ENCODE measurements around the gene LRRC8C. TPM values are rescaled to one million over a fixed set of nuclear protein-coding genes. Genes with fewer than 3 reads are reported as not detected.

LRRC8C gene
- total RNA-seq, 1 experiment from 2014 or later: 3.5 TPM

DNA sequence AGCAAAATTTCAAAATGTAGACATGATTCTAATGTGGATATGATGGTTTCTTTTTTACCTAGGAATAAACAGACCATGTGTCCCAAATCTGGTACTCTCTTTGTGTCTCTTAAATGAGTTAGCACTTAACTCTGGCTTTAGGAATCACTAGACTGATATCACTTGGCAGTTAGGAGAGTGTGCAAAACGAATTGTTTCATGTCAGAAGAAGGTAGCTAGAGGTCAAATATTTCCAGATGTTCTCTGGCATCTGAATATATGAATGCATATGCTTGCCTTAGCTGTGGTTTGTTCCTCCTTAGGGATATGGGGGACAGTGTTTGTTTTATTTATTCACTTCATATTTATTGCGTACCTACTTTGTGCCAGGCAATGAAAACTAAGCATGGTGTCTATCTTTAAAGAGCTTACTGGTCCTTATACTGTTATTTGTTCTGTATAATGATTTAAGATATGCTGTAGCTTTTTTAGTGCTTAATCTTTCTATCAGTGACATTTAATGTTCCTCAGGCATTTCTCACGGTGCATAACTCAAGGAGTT, 65.2 kb downstream of the LRRC8C start:
- Mint-ChIP-seq H3K27ac (ENCODE audit: unreplicated experiment) (no peak overlapping the region), H3K4me3 (ENCODE audit: low read depth, unreplicated experiment) (no peak overlapping the region), H3K36me3 (ENCODE audit: insufficient read depth, unreplicated experiment) (no peaks in the 10 kb centered on the region), H3K27me3 (ENCODE audit: unreplicated experiment) (no peaks in the 10 kb centered on the region), H3K4me1 (ENCODE audit: low read depth, unreplicated experiment) (no peaks in the 10 kb centered on the region), H3K9me3 (ENCODE audit: low read depth, unreplicated experiment) (no peaks in the 10 kb centered on the region)
- intact Hi-C loops (cut with micrococcal nuclease; ENCODE audit: unreplicated experiment): no loop called here
- BruUV-seq (replicated peaks): no TSS peak
- DNase-seq: no peak
- TF ChIP-seq, protein P1, sequence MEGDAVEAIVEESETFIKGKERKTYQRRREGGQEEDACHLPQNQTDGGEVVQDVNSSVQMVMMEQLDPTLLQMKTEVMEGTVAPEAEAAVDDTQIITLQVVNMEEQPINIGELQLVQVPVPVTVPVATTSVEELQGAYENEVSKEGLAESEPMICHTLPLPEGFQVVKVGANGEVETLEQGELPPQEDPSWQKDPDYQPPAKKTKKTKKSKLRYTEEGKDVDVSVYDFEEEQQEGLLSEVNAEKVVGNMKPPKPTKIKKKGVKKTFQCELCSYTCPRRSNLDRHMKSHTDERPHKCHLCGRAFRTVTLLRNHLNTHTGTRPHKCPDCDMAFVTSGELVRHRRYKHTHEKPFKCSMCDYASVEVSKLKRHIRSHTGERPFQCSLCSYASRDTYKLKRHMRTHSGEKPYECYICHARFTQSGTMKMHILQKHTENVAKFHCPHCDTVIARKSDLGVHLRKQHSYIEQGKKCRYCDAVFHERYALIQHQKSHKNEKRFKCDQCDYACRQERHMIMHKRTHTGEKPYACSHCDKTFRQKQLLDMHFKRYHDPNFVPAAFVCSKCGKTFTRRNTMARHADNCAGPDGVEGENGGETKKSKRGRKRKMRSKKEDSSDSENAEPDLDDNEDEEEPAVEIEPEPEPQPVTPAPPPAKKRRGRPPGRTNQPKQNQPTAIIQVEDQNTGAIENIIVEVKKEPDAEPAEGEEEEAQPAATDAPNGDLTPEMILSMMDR (IDR thresholded peaks at IDR 0.05; ENCODE audit: unreplicated experiment): no peak
- CTCF ChIA-PET: no interaction called here

DNA sequence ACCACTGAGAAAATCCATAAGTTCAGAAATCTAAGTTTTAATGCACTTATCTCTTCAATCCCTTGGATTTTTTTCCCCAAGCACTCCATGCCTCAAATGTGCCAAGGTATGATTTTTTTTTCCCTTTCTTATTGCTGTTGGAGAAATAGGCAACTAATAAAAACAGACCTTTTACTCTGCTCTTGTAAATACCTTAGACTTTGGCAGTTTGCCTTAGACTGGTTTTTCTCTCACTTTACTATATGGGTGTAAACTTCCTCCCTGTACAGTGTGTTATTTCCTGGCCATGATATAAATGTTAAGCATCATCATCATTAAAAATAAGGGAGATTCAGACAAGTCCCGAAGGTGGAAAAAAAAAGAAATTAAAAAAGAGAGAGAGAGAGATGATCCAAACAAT, 65.7 kb downstream of the LRRC8C start:
- Mint-ChIP-seq H3K9me3 (ENCODE audit: low read depth, unreplicated experiment) (no peaks in the 10 kb centered on the region), H3K4me1 (ENCODE audit: low read depth, unreplicated experiment) (no peaks in the 10 kb centered on the region), H3K36me3 (ENCODE audit: insufficient read depth, unreplicated experiment) (no peaks in the 10 kb centered on the region), H3K4me3 (ENCODE audit: low read depth, unreplicated experiment) (no peak overlapping the region), H3K27me3 (ENCODE audit: unreplicated experiment) (no peaks in the 10 kb centered on the region), H3K27ac (ENCODE audit: unreplicated experiment) (no peak overlapping the region)
- DNase-seq: no peak
- intact Hi-C loops (cut with micrococcal nuclease; ENCODE audit: unreplicated experiment): no loop called here
- TF ChIP-seq, protein P1 (IDR thresholded peaks at IDR 0.05; ENCODE audit: unreplicated experiment): no peak
- CTCF ChIA-PET: no interaction called here
- no TSS peak for BruUV-seq (replicated peaks)

DNA sequence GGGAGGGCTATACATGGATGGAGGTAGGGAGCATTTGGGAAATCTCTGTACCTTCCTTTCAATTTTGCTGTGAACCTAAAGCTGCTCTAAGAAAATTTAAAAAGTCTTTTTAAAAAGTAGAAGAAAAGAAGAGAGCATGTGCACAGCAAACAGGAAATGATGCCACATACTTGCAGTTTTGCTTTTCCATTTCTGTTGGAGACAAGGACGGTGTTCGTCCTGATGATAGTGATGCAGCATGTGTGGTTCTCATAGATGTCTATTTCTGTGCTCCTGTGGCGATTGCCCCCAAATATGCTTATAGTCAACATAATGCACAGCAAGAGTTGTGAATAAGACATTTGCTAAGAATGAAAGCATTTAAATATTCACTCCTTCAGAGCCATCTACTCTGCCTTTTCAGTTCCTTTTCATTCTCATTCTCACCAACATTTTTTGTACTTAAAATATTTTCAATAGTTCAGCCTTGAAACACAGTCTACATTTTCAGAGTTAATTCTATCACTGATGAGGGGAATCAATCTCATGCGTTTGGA, 66.6 kb downstream of the LRRC8C start:
- H3K4me1 Mint-ChIP-seq (ENCODE audit: low read depth, unreplicated experiment): no peaks in the 10 kb centered on the region
- TF ChIP-seq, protein P1 (IDR thresholded peaks at IDR 0.05; ENCODE audit: unreplicated experiment): no peak
- no TSS peak for BruUV-seq (replicated peaks)
- H3K9me3 Mint-ChIP-seq (ENCODE audit: low read depth, unreplicated experiment): no peaks in the 10 kb centered on the region
- intact Hi-C loops (cut with micrococcal nuclease; ENCODE audit: unreplicated experiment): no loop called here
- no peak for DNase-seq
- H3K36me3 Mint-ChIP-seq (ENCODE audit: insufficient read depth, unreplicated experiment): no peaks in the 10 kb centered on the region
- H3K27me3 Mint-ChIP-seq (ENCODE audit: unreplicated experiment): no peaks in the 10 kb centered on the region
- CTCF ChIA-PET: no interaction called here
- H3K27ac Mint-ChIP-seq (ENCODE audit: unreplicated experiment): no peak overlapping the region
- H3K4me3 Mint-ChIP-seq (ENCODE audit: low read depth, unreplicated experiment): no peak overlapping the region

DNA sequence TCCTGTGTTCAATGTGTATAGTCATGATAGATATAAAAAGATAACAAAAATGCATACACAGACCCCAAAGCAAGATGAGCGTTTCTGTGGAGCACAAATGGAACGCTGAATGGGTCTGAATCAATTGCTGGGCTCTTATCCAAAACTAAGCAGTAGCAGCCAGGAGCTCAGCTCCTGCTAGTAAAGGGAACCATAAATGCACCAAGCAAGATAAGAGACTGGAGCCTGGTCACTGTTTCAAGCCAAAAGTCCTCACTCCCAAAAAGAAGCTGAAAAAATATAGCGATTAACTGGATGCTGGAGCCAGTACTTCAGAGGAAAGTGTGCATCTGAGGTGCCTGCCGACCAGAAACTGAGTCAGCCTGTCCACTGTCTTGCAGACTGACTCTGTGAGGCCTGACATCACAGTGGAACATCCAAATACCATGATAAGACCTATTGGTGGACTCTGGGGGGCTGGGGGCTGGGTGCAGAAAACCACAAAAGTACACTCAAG, 68.9 kb downstream of the LRRC8C start:
- H3K4me3 Mint-ChIP-seq (ENCODE audit: low read depth, unreplicated experiment): no peak overlapping the region
- no peaks in the 10 kb centered on the region for H3K9me3 Mint-ChIP-seq (ENCODE audit: low read depth, unreplicated experiment)
- H3K27me3 Mint-ChIP-seq (ENCODE audit: unreplicated experiment): no peaks in the 10 kb centered on the region
- TF ChIP-seq, protein P1 (IDR thresholded peaks at IDR 0.05; ENCODE audit: unreplicated experiment): no peak
- no TSS peak for BruUV-seq (replicated peaks)
- DNase-seq: no peak
- H3K4me1 Mint-ChIP-seq (ENCODE audit: low read depth, unreplicated experiment): no peaks in the 10 kb centered on the region
- intact Hi-C loops (cut with micrococcal nuclease; ENCODE audit: unreplicated experiment): no loop called here
- H3K36me3 Mint-ChIP-seq (ENCODE audit: insufficient read depth, unreplicated experiment): no peaks in the 10 kb centered on the region
- H3K27ac Mint-ChIP-seq (ENCODE audit: unreplicated experiment): no peak overlapping the region
- CTCF ChIA-PET: no interaction called here

All from Calu3 (cell line).